GM23338 (cell line): Measurements from ENCODE around the gene CHCHD3. TPM values are rescaled to one million over a fixed set of nuclear protein-coding genes. Genes with fewer than 3 reads are reported as not detected.

Experiments
- ATAC-seq: fragments of 200-7000 bp; cut with Tn5 transposase; 3 replicates; pipeline ENCODE4 v1.9.1; 2020
- DNase-seq: peaks from one replicate; pipeline ENCODE4 v3.0.0-alpha.2; 2015; ENCODE audit warnings: low spot score
- H2AFZ ChIP-seq: fragments of 200-600 bp; sonication (generic); 2 replicates; pipeline ENCODE4 v1.8.0; 2016; ENCODE audit warnings: antibody characterized with exemption, mild to moderate bottlenecking, moderate library complexity
- H3F3A ChIP-seq: fragments of 200-600 bp; sonication (generic); replicated peaks from 2 replicates; pipeline ENCODE4 v1.8.0; 2017; ENCODE audit warnings: antibody characterized with exemption, mixed run types, low read depth
- H3K27ac ChIP-seq: fragments of 200-600 bp; sonication (generic); 2 replicates; pipeline ENCODE4 v1.6.1; 2016; ENCODE audit warnings: low read depth
- H3K27me3 ChIP-seq: fragments of 200-600 bp; sonication (generic); 2 replicates; pipeline ENCODE4 v1.8.0; 2016; ENCODE audit warnings: mild to moderate bottlenecking, mixed run types, moderate library complexity; ENCODE audit not compliant: insufficient read depth
- H3K36me3 ChIP-seq: fragments of 200-600 bp; sonication (generic); 2 replicates; pipeline ENCODE4 v1.8.0; 2016; ENCODE audit warnings: mild to moderate bottlenecking; ENCODE audit not compliant: insufficient read depth
- H3K4me1 ChIP-seq: fragments of 200-600 bp; sonication (generic); 2 replicates; pipeline ENCODE4 v1.8.0; 2016; ENCODE audit warnings: mild to moderate bottlenecking, moderate library complexity; ENCODE audit not compliant: insufficient read depth
- H3K4me2 ChIP-seq: fragments of 200-600 bp; sonication (generic); 2 replicates; pipeline ENCODE4 v1.7.1; 2017; ENCODE audit warnings: mixed run types
- H3K4me3 ChIP-seq: fragments of 200-600 bp; sonication (generic); 2 replicates; pipeline ENCODE4 v1.6.1; 2016; ENCODE audit warnings: mixed run types
- H3K79me2 ChIP-seq: fragments of 200-600 bp; sonication (generic); replicated peaks from 2 replicates; pipeline ENCODE4 v1.8.0; 2017; ENCODE audit warnings: mild to moderate bottlenecking; ENCODE audit not compliant: insufficient read depth
- H3K9me2 ChIP-seq: fragments of 200-600 bp; sonication (generic); 2 replicates; pipeline ENCODE4 v1.8.0; 2017; ENCODE audit not compliant: insufficient read depth
- H4K20me1 ChIP-seq: fragments of 200-600 bp; sonication (generic); replicated peaks from 2 replicates; pipeline ENCODE4 v1.8.0; 2017; ENCODE audit warnings: mild to moderate bottlenecking; ENCODE audit not compliant: insufficient read depth
- H3K27ac Mint-ChIP-seq: 2 replicates; pipeline ENCODE4 v1.8.0; 2020; ENCODE audit warnings: inconsistent platforms, mild to moderate bottlenecking, moderate library complexity, mixed read lengths
- H3K27me3 Mint-ChIP-seq: 3 replicates; pipeline ENCODE4 v1.8.0; 2022; ENCODE audit warnings: low read depth, mild to moderate bottlenecking, moderate library complexity, mixed read lengths, inconsistent platforms; ENCODE audit not compliant: insufficient read depth, poor library complexity
- H3K36me3 Mint-ChIP-seq: 3 replicates; pipeline ENCODE4 v1.8.0; 2021; ENCODE audit warnings: low read depth, mild to moderate bottlenecking, inconsistent platforms, moderate library complexity, mixed read lengths
- H3K4me1 Mint-ChIP-seq: 3 replicates; pipeline ENCODE4 v1.8.0; 2020; ENCODE audit warnings: mild to moderate bottlenecking, inconsistent platforms, mixed read lengths
- H3K4me3 Mint-ChIP-seq: 3 replicates; pipeline ENCODE4 v1.8.0; 2021; ENCODE audit warnings: moderate library complexity, mild to moderate bottlenecking, inconsistent platforms, mixed read lengths
- H3K9me3 Mint-ChIP-seq: 3 replicates; pipeline ENCODE4 v1.8.0; 2020; ENCODE audit warnings: moderate library complexity, mild to moderate bottlenecking, inconsistent platforms, mixed read lengths
- CTCF ChIP-seq, 2 experiments: fragments of 200-600 bp in 1 of 2; sonication (generic) in 1 of 2; conservative IDR thresholded peaks; 2 replicates each; pipeline versions ENCODE4 v1.5.1 to v1.6.1; 2016 to 2017; ENCODE audit warnings: antibody characterized with exemption in 2 of 2, low read depth in 2 of 2, mild to moderate bottlenecking in 2 of 2, moderate library complexity in 1 of 2
- ETS1 ChIP-seq: IDR thresholded peaks from 2 replicates; pipeline ENCODE4 v1.6.1; 2016; ENCODE audit warnings: antibody characterized with exemption
- JUNB ChIP-seq: IDR thresholded peaks from one replicate; pipeline ENCODE4 v1.6.1; 2016; ENCODE audit warnings: antibody characterized with exemption; ENCODE audit not compliant: unreplicated experiment
- NANOG ChIP-seq: IDR thresholded peaks from 2 replicates; pipeline ENCODE4 v1.6.1; 2016; ENCODE audit warnings: antibody characterized with exemption, borderline replicate concordance
- POLR2AphosphoS5 ChIP-seq: IDR thresholded peaks from 2 replicates; pipeline ENCODE4 v1.6.1; 2016; ENCODE audit warnings: antibody characterized with exemption, low read depth
- STAT1 ChIP-seq: IDR thresholded peaks from one replicate; pipeline ENCODE4 v1.6.1; 2016; ENCODE audit warnings: antibody characterized with exemption; ENCODE audit not compliant: unreplicated experiment
- ZNF114 ChIP-seq: fragments of 250-450 bp; sonication (Bioruptor Pico); IDR thresholded peaks from 2 replicates; pipeline ENCODE4 v1.5.0; 2020; ENCODE audit warnings: mild to moderate bottlenecking, moderate library complexity
- ZNF462 ChIP-seq: fragments of 250-450 bp; sonication (Bioruptor Pico); IDR thresholded peaks from 2 replicates; pipeline ENCODE4 v1.5.0; 2020; ENCODE audit warnings: mild to moderate bottlenecking, moderate library complexity
- polyA plus RNA-seq: library from polyadenylated mRNA; unstranded; fragments of >200 nt; fragmentation: Nextera tagmentation; extraction: Ambion mirVana; gene quantifications from 2 replicates; pipeline ENCODE4 v1.2.1, GENCODE V29; 2016
- total RNA-seq: library from RNA; depleted of rRNA; stranded (reverse); fragments of >200 nt; shearing (Covaris generic); gene quantifications from 2 replicates; pipeline ENCODE4 v1.2.3, GENCODE V29; 2014

Gene CHCHD3
- total and polyA plus RNA-seq, 2 experiments from 2014 or later, result 107 to 131 TPM

GRCh38 chr7:133091943-133092464 is 10.1 kb upstream of the CHCHD3 start:
- no peaks in the 10 kb centered on the region for H3K9me3 Mint-ChIP-seq
- Histone ChIP-seq H3K9me2 (no peaks in the 10 kb centered on the region), H3K79me2 (no peaks in the 10 kb centered on the region), H3K27ac (no peak overlapping the region), H3K4me2 (no peak overlapping the region), H3K27me3 (no peaks in the 10 kb centered on the region), H3K36me3 (no peaks in the 10 kb centered on the region), H3K4me1 (no peaks in the 10 kb centered on the region), H3K4me3 (no peak overlapping the region), H2AFZ (no peak overlapping the region), H4K20me1 (no peaks in the 10 kb centered on the region), H3F3A (no peaks in the 10 kb centered on the region)
- DNase-seq (no peak), ATAC-seq (no peak)
- no peak for TF ChIP-seq POLR2AphosphoS5
- no peak for TF ChIP-seq NANOG
- TF ChIP-seq ZNF462, result no peak
- TF ChIP-seq ETS1, result no peak
- TF ChIP-seq STAT1, result no peak
- no peak for TF ChIP-seq CTCF (conservative IDR thresholded peaks at IDR 0.05; ENCODE audit: low read depth in 2 of 2)
- TF ChIP-seq JUNB, result no peak
- no peak for TF ChIP-seq ZNF114 (CRISPR knock-in tag)
- H3K4me1 Mint-ChIP-seq, result no peaks in the 10 kb centered on the region
- no peak overlapping the region for H3K27ac Mint-ChIP-seq
- H3K27me3 Mint-ChIP-seq, result peaks cover 3% of the 10 kb centered on the region
- no peaks in the 10 kb centered on the region for H3K36me3 Mint-ChIP-seq
- no peak overlapping the region for H3K4me3 Mint-ChIP-seq
